Erythroblast (primary cell): ENCODE data around the gene C17orf113.

Experiments used
- GATA1 ChIP-seq: IDR thresholded peaks from 2 replicates; pipeline ENCODE4 v1.6.1; 2011; ENCODE audit warnings: low read depth, mild to moderate bottlenecking, control low read depth, low read length, moderate library complexity
- POLR2A ChIP-seq: IDR thresholded peaks from 2 replicates; pipeline ENCODE4 v1.6.1; 2011; ENCODE audit warnings: mild to moderate bottlenecking, low read length

DNA sequence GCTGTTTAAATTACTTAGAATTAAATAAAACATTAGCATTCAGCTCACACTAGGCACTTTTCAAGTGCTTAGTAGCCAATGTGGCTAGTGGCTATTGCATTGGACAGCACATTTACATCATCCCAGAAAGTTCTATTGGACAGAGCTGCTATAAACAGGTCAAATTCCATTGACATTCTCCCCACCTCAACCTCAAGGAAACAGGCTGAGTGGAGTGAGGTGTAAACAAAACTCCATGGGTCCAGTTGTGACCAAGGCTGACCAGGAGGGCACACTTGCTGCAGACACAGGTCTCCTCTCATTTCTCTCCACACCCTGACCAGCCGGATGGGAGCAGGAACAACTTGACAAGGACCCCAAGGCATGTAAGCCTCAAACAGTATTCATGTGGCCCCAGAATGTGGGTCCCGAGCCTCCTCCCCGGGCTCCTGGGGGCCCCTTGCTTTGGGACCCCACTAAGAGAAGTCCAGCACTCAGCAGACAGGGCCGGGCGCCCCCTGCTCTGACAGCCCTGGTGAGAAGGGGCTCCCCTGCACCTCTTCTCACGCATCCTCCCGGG is 488 bp downstream of the C17orf113 start:
- no peak for TF ChIP-seq POLR2A
- no peak for TF ChIP-seq GATA1
